ENCODE measurements around the gene PCDH9.

Gene PCDH9

GRCh38 chr13:66948910-66949309, 281.2 kb downstream of the PCDH9 start:
- H3K27me3 ChIP-seq (ENCODE audit: control insufficient read depth, insufficient read depth, low read length) = no peaks in the 10 kb centered on the region
- no peak overlapping the region for H3K9ac ChIP-seq (ENCODE audit: low read depth, low read length)
- H3K4me3 ChIP-seq (ENCODE audit: low read depth, low read length) = no peak overlapping the region
- peaks cover 33% of the 10 kb centered on the region for H3K4me1 ChIP-seq (ENCODE audit: control insufficient read depth, insufficient read depth, low read length)
- no peaks in the 10 kb centered on the region for H3K36me3 ChIP-seq (ENCODE audit: control insufficient read depth, insufficient read depth, low read length)
- no peaks in the 10 kb centered on the region for H3K9me3 ChIP-seq (ENCODE audit: control insufficient read depth, insufficient read depth, low read length)

- Histone ChIP-seq H3K4me1 (ENCODE audit: control insufficient read depth, insufficient read depth, low read length) (no peaks in the 10 kb centered on the region), H3K36me3 (ENCODE audit: control insufficient read depth, insufficient read depth, low read length) (no peaks in the 10 kb centered on the region), H3K9me3 (ENCODE audit: control insufficient read depth, insufficient read depth, low read length) (no peaks in the 10 kb centered on the region), H3K4me3 (ENCODE audit: low read depth, low read length) (no peak overlapping the region), H3K27me3 (ENCODE audit: control insufficient read depth, insufficient read depth, low read length) (no peaks in the 10 kb centered on the region), H3K9ac (ENCODE audit: low read depth, low read length) (no peak overlapping the region)
These were observed 286.6 kb downstream of the PCDH9 start for GRCh38 chr13:66943530-66943929.

GRCh38 chr13:66940113-66940512, 290.0 kb downstream of the PCDH9 start:
- H3K4me3 ChIP-seq (ENCODE audit: low read depth, low read length) = no peak overlapping the region
- no peaks in the 10 kb centered on the region for H3K9me3 ChIP-seq (ENCODE audit: control insufficient read depth, insufficient read depth, low read length)
- no peaks in the 10 kb centered on the region for H3K27me3 ChIP-seq (ENCODE audit: control insufficient read depth, insufficient read depth, low read length)
- H3K9ac ChIP-seq (ENCODE audit: low read depth, low read length) = no peak overlapping the region
- H3K36me3 ChIP-seq (ENCODE audit: control insufficient read depth, insufficient read depth, low read length) = no peaks in the 10 kb centered on the region
- no peaks in the 10 kb centered on the region for H3K4me1 ChIP-seq (ENCODE audit: control insufficient read depth, insufficient read depth, low read length)

- no peaks in the 10 kb centered on the region for H3K4me1 ChIP-seq (ENCODE audit: control insufficient read depth, insufficient read depth, low read length)
- H3K36me3 ChIP-seq (ENCODE audit: control insufficient read depth, insufficient read depth, low read length) = no peaks in the 10 kb centered on the region
These were observed 292.7 kb downstream of the PCDH9 start for GRCh38 chr13:66937423-66937822.

GRCh38 chr13:66933994-66934393, 296.1 kb downstream of the PCDH9 start:
- H3K9ac ChIP-seq (ENCODE audit: low read depth, low read length) = no peak overlapping the region
- no peaks in the 10 kb centered on the region for H3K9me3 ChIP-seq (ENCODE audit: control insufficient read depth, insufficient read depth, low read length)

More at GRCh38 chr13:66937423-66937822, 292.7 kb downstream of the PCDH9 start:
- no peaks in the 10 kb centered on the region for H3K27me3 ChIP-seq (ENCODE audit: control insufficient read depth, insufficient read depth, low read length)
- no peak overlapping the region for H3K4me3 ChIP-seq (ENCODE audit: low read depth, low read length)
- no peak overlapping the region for H3K9ac ChIP-seq (ENCODE audit: low read depth, low read length)
- no peaks in the 10 kb centered on the region for H3K9me3 ChIP-seq (ENCODE audit: control insufficient read depth, insufficient read depth, low read length)

GRCh38 chr13:66933527-66933926, 296.6 kb downstream of the PCDH9 start:
- no peaks in the 10 kb centered on the region for H3K9me3 ChIP-seq (ENCODE audit: control insufficient read depth, insufficient read depth, low read length)
- H3K9ac ChIP-seq (ENCODE audit: low read depth, low read length) = no peak overlapping the region
- H3K36me3 ChIP-seq (ENCODE audit: control insufficient read depth, insufficient read depth, low read length) = no peaks in the 10 kb centered on the region
- no peaks in the 10 kb centered on the region for H3K4me1 ChIP-seq (ENCODE audit: control insufficient read depth, insufficient read depth, low read length)
- H3K27me3 ChIP-seq (ENCODE audit: control insufficient read depth, insufficient read depth, low read length) = no peaks in the 10 kb centered on the region
- no peak overlapping the region for H3K4me3 ChIP-seq (ENCODE audit: low read depth, low read length)

More at GRCh38 chr13:66933994-66934393, 296.1 kb downstream of the PCDH9 start:
- Histone ChIP-seq H3K36me3 (ENCODE audit: control insufficient read depth, insufficient read depth, low read length) (no peaks in the 10 kb centered on the region), H3K4me3 (ENCODE audit: low read depth, low read length) (no peak overlapping the region), H3K27me3 (ENCODE audit: control insufficient read depth, insufficient read depth, low read length) (no peaks in the 10 kb centered on the region), H3K4me1 (ENCODE audit: control insufficient read depth, insufficient read depth, low read length) (no peaks in the 10 kb centered on the region)

- H3K4me3 ChIP-seq (ENCODE audit: low read depth, low read length) = no peak overlapping the region
- H3K36me3 ChIP-seq (ENCODE audit: control insufficient read depth, insufficient read depth, low read length) = no peaks in the 10 kb centered on the region
- H3K9me3 ChIP-seq (ENCODE audit: control insufficient read depth, insufficient read depth, low read length) = no peaks in the 10 kb centered on the region
- H3K9ac ChIP-seq (ENCODE audit: low read depth, low read length) = no peak overlapping the region
- H3K27me3 ChIP-seq (ENCODE audit: control insufficient read depth, insufficient read depth, low read length) = no peaks in the 10 kb centered on the region
- peaks cover 9% of the 10 kb centered on the region for H3K4me1 ChIP-seq (ENCODE audit: control insufficient read depth, insufficient read depth, low read length)
These were observed 302.6 kb downstream of the PCDH9 start for GRCh38 chr13:66927562-66927961.

- Histone ChIP-seq H3K9ac (ENCODE audit: low read depth, low read length) (no peak overlapping the region), H3K9me3 (ENCODE audit: control insufficient read depth, insufficient read depth, low read length) (no peaks in the 10 kb centered on the region), H3K27me3 (ENCODE audit: control insufficient read depth, insufficient read depth, low read length) (no peaks in the 10 kb centered on the region), H3K4me3 (ENCODE audit: low read depth, low read length) (no peak overlapping the region), H3K36me3 (ENCODE audit: control insufficient read depth, insufficient read depth, low read length) (no peaks in the 10 kb centered on the region), H3K4me1 (ENCODE audit: control insufficient read depth, insufficient read depth, low read length) (peaks cover 9% of the 10 kb centered on the region)
These were observed 303.1 kb downstream of the PCDH9 start for GRCh38 chr13:66926851-66927524.

GRCh38 chr13:66926200-66926850, 303.8 kb downstream of the PCDH9 start:
- no peak overlapping the region for H3K4me3 ChIP-seq (ENCODE audit: low read depth, low read length)
- H3K9me3 ChIP-seq (ENCODE audit: control insufficient read depth, insufficient read depth, low read length) = no peaks in the 10 kb centered on the region
- no peak overlapping the region for H3K9ac ChIP-seq (ENCODE audit: low read depth, low read length)
- peaks cover 9% of the 10 kb centered on the region for H3K4me1 ChIP-seq (ENCODE audit: control insufficient read depth, insufficient read depth, low read length)
- H3K36me3 ChIP-seq (ENCODE audit: control insufficient read depth, insufficient read depth, low read length) = no peaks in the 10 kb centered on the region
- no peaks in the 10 kb centered on the region for H3K27me3 ChIP-seq (ENCODE audit: control insufficient read depth, insufficient read depth, low read length)

GRCh38 chr13:66922444-66922843, 307.7 kb downstream of the PCDH9 start:
- Histone ChIP-seq H3K4me1 (ENCODE audit: control insufficient read depth, insufficient read depth, low read length) (peaks cover 9% of the 10 kb centered on the region), H3K4me3 (ENCODE audit: low read depth, low read length) (no peak overlapping the region), H3K36me3 (ENCODE audit: control insufficient read depth, insufficient read depth, low read length) (no peaks in the 10 kb centered on the region), H3K9ac (ENCODE audit: low read depth, low read length) (no peak overlapping the region), H3K27me3 (ENCODE audit: control insufficient read depth, insufficient read depth, low read length) (no peaks in the 10 kb centered on the region), H3K9me3 (ENCODE audit: control insufficient read depth, insufficient read depth, low read length) (no peaks in the 10 kb centered on the region)

- Histone ChIP-seq H3K9me3 (ENCODE audit: control insufficient read depth, insufficient read depth, low read length) (no peaks in the 10 kb centered on the region), H3K4me3 (ENCODE audit: low read depth, low read length) (no peak overlapping the region), H3K4me1 (ENCODE audit: control insufficient read depth, insufficient read depth, low read length) (peaks cover 6% of the 10 kb centered on the region), H3K9ac (ENCODE audit: low read depth, low read length) (no peak overlapping the region), H3K27me3 (ENCODE audit: control insufficient read depth, insufficient read depth, low read length) (no peaks in the 10 kb centered on the region), H3K36me3 (ENCODE audit: control insufficient read depth, insufficient read depth, low read length) (no peaks in the 10 kb centered on the region)
These were observed 308.7 kb downstream of the PCDH9 start for GRCh38 chr13:66921437-66921836.

GRCh38 chr13:66915596-66916185, 314.4 kb downstream of the PCDH9 start:
- H3K9ac ChIP-seq (ENCODE audit: low read depth, low read length) = no peak overlapping the region
- no peaks in the 10 kb centered on the region for H3K36me3 ChIP-seq (ENCODE audit: control insufficient read depth, insufficient read depth, low read length)
- no peaks in the 10 kb centered on the region for H3K27me3 ChIP-seq (ENCODE audit: control insufficient read depth, insufficient read depth, low read length)
- H3K4me1 ChIP-seq (ENCODE audit: control insufficient read depth, insufficient read depth, low read length) = no peaks in the 10 kb centered on the region
- H3K4me3 ChIP-seq (ENCODE audit: low read depth, low read length) = no peak overlapping the region
- H3K9me3 ChIP-seq (ENCODE audit: control insufficient read depth, insufficient read depth, low read length) = no peaks in the 10 kb centered on the region
